Stimulated activated CD8-positive, alpha-beta memory T cell treated with anti-CD3 and anti-CD28 coated beads, Interleukin-15, amount 100 ng/mL, for 48 hours (primary cell): ENCODE data around the gene CHRNG.
A peak's percentile ranks its signal among the peaks of the same experiment; 100 is the strongest.
"Not testable (repeated sequence)": the region's sequence is repeated elsewhere in the genome, so short reads cannot be mapped to it uniquely, and the experiment has no call there.

ENCODE experiments used
- DNase-seq, 2 donors: peaks; one replicate each; pipeline ENCODE4 v3.0.0-alpha.2; 2020; ENCODE audit warnings: low read depth in 2 of 2

Gene CHRNG

DNA sequence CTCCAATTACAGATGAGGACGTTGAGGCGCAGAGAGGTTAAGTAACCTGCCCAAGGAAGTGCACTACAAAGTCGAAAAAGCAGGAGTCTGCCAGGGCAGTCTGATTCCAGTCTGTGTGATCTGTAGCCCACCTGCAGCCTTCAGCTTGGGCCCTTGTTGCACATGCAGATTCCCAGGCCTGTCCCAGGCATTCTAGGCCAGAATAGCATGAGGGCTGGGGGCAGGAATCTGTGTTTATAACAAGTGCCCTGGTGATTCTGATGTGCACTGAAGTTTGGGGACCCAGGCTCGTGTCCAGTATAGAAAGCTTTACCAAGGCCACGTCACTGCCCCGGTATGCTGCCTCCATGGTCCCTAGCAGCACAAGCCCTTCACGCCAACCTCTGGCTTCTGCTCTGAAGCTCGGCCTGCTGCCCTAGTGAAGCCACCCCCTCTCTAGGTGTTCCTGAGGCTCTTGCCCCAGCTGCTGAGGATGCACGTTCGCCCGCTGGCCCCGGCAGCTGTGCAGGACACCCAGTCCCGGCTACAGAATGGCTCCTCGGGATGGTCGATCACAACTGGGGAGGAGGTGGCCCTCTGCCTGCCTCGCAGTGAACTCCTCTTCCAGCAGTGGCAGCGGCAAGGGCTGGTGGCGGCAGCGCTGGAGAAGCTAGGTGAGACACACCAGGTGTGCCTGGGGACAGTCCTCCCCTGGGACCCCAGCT lies 4.6 kb downstream of the CHRNG start:
- no peak for DNase-seq

DNA sequence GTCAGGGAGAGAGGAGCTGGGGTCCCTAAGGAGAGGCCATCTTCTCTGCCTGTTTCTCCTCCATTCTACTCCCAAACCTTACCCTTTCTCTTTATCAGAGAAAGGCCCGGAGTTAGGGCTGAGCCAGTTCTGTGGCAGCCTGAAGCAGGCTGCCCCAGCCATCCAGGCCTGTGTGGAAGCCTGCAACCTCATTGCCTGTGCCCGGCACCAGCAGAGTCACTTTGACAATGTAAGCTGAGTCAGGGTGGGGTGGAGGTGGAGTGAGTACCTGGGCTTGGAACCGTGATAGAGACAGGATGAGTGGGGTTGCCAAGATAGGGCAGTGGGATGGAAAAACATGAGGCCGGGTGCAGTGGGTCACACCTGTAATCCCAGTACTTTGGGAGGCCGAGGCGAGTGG lies 5.2 kb downstream of the CHRNG start:
- no peak for DNase-seq

DNA sequence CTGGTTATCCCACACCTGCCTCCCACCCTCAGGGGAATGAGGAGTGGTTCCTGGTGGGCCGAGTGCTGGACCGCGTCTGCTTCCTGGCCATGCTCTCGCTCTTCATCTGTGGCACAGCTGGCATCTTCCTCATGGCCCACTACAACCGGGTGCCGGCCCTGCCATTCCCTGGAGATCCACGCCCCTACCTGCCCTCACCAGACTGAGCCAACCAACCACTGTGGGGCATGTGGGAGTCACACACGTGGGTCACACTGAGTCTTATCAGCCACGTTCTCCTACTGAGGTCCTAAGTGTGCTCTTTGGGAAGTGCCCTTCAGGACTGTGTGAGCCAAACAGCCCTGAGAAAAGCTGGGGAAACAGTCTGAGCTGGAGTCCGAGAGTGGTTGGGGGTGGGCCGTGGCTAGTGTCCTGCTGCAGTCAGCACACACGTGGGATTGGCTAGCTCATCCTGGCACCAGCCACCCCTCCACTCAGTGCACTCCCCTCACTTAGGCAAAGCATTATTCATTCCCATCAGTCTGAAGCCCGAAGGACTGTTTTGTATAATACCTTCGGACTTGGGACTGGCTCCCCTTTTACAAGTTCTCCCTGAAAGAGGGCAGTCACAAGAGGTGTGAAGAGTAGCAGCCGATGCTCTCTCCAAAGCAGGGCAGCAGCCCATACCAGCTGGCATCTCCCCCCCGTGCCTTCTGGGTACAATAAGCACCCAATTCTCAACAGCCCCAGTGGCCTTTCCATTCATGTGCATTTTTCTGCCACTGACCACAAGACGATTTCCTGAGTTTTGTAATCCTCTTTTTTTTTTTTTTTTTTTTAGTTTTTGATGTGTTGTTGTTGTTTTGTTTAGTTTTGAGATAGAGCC lies 6.3 kb downstream of the CHRNG start:
- no peak for DNase-seq

DNA sequence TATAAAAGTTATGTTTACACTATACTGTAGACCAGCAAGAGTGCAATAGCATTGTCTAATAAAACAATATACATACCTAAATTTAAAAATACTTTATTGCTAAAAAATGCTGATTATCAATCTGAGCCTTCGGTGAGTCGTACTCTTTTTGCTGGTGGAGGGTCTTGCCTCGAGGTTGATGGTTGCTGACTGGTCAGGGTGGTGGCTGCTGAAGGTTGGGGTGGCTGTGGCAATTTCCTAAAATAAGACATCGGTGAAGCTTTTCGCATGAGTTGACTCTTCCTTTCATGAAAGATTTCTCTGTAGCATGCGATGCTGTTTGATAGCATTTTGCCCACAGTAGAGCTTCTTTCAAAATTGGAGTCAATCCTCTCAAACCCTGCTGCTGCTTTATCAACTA lies 8.5 kb downstream of the CHRNG start:
- no peak for DNase-seq

DNA sequence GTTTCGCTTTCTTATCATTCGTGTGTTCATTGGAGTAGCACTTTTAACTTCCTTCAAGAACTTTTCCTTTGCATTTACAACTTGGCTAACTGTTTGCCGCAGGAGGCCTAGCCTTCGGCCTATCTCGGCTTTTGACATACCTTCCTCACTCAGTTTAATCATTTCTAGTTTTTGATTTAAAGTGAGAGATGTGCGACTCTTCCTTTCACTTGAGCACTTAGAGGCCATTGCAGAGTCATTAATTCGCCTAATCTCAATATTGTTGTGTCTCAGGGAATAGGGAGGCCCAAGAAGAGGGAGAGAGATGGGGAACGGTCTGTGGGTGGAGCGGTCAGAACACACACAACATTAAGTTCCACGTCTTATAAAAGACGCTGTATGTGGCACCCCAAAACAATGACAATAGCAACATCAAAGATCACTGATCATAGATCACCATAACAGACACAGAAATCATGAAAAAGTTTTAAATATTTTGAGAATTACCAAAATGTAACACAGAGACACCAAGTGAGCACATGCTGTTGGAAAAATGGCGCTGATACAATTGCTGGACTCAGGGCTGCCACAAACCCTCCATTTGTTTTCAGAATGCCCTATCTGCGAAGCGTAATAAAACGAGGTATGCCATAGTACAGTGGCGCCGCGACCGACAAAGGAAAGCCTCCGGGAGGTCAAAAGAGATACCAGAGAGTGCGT lies 10.3 kb downstream of the CHRNG start:
- no peak for DNase-seq

DNA sequence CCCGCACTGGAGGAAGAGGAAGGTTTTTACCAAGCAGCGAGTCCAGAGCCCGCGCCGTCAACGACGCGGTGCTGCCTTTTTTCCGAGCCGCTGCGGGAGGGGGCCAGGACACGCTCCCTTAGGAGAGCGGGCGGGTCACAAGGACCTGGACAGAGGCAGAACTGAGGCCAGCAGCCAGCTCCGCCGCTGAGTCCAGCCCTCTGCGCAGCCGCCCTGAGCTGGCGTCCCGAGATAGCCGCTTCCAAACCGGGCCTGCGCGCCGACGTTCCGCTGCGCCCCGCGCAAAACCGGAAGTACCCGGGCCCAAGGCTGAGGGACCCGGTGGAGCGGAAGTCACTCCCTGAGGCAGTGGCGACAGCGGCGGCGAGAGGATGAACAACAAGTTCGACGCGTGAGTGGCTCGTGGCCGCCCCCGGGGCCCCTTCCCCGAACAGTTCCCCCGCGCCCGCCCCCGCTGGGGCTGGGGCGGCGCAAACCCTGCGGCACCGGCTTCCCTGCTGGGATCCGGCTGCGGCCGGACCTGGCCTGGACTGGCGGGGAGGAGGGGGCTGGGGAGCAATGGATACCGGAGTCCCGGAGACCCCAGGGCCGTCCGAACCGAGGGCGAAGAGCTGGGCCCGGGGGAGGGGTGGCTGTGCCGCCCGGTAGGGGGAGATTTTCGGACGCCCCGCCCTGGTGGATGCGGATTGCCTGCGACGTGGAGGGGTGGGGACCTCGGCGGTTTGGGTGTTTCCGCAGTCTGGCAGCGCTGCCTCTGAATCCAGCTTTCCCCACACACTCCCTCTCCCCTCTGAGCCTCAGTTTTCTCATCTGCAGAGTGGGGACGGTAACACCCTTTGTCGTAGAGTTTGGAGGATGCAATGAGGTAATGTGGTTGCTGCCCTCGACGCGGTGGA lies 11.1 kb downstream of the CHRNG start, which contains the start of the genes EIF4E2 and TIGD1:
EIF4E2 (plus strand) TSS at position 336 of the 896 bp plus-strand sequence; CDS start at position 372, 36 bp downstream.
TIGD1 (minus strand) TSS at position 204 of the 896 bp plus-strand sequence. CDS start 675 bp downstream, outside the sequence.
- DNase-seq = peak; percentile 86 to 90

DNA sequence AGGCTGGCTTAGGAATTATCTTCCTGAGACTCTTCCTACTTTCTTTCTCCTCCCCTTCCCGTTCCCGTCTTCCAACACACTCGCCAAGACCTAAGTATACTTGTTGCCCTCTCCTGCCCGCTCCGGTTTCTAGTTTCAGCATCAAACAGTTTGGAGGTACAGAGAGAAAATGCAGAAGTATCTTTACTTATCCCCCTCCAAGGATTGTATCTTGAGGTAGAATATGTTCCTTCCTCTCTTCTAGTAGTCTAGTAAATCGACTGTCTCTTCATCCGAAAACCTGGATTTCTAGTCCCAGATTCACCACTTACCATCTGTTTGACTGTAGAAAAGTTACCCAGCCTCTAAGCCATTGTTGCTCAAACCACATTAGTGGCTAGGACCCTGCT lies 11.8 kb downstream of the CHRNG start:
- DNase-seq = no peak

DNA sequence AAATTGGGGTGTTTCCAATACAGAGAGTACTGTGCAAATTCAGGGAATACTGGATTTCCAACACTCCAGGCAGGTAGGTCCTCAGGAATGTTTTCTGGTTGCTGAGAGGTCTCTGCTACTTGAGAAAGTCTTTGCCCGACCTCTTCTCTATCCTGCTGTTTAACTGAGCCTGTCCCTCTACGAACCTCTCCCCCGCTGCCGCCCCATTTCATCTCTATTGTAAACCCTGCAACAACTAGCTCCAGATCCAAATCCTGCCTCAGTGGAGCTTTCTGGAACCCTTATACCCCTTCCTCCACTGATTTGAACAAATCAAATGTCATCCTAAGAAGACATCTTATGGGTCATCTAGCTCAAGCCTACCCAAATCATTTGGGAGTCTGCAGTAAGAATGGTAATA lies 12.3 kb downstream of the CHRNG start:
- DNase-seq = no peak

DNA sequence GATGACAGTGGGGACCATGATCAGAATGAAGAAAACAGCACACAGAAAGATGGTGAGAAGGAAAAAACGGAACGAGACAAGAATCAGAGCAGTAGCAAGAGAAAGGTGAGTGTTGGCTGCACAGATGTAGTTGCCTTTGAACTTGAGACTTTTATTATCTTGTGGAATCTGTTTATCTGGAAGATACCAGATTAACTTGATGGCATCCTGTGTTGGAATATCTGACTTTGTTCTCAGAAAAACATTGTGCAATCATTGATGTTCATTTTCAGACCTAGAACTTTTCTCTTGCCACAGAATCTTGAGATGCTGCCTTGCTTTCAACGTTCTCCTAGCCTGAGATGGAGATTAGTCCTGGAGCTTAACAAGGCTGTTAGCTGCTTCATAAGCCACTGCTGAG lies 16.9 kb downstream of the CHRNG start:
- no peak for DNase-seq

DNA sequence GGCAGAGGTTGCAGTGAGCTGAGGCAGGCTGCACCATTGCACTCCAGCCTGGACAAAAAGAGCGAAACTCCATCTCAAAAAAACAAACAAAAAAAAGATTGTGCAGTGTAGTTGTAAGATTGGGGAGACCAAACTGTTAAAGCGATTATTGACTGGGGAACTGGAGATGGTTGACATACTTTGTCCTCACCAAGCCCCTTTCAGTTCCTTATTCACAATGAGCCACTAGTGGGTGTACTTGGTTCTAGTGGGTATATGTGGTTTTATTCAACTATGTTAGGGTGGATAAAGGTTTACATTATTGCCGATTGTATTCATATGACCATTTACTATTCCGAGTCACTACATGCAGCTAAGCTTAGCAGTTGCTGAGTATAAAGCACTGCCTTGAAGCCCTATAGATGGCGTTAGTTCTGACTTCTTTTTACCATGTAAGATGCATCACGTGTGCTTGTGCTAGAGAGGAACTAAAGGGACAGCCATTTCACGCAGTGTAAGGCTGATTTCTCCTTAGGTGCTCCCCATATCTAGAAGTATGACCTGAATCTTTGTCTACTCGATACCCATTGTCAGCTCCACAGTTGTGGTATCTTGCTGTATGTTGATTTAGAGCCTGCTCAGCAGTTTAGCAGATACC lies 23.1 kb downstream of the CHRNG start:
- DNase-seq = no peak

DNA sequence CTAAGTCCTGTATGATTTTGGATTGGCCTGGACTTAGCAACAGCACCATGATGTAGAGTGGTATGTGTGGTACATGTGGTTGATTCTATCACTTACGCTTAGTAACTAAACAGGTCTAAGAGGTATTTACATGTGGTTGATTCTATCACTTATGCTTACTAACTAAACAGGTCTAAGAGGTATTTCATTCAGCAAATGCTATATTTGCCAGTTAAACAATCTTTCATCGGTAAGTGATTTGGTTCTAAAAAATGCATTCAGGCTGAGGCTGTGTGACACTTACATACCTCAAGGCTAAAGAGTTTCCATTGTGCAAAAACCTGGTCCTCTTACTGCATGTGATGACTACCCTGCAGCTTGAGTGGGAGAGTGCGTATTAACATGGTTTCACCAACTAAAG lies 24.1 kb downstream of the CHRNG start:
- no peak for DNase-seq

DNA sequence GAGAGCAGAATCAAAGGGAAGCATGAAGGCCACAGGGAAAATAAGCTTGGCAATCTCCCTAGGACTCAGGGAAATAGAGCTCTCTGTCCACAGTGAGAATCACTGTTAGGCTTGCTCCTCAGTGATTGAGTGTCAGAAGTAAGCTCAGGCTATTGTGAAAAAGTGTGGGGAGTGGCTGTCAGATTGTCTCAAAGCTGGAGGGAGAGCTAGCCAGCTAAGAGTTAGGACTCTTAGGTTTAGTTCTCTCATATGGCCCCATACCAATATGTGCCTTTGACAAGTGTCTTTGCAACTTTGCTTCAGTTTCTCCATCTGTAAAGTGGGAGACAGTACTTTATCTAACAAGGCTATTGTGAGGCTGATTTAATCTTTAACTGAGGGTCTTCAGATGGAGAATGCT lies 28.2 kb downstream of the CHRNG start:
- DNase-seq = no peak

DNA sequence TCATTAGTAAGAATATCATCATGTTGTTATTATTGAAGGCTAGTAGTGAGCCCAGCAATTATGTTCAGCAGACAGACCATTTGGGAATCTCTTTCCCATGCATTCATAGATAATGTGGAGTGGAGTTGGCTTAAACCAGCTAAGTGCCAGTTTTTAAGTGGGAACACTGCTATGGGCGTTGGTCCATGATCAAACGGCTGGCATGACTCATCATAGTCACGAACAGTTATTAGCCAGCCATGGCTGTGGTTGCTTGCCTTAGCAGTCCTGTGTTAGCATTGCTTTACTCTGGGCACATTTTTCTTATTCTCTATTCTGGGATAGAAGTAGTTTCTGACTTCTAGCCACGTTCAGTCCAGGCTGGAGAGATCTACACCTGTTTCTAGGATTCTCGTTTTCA lies 28.7 kb downstream of the CHRNG start:
- no peak for DNase-seq

DNA sequence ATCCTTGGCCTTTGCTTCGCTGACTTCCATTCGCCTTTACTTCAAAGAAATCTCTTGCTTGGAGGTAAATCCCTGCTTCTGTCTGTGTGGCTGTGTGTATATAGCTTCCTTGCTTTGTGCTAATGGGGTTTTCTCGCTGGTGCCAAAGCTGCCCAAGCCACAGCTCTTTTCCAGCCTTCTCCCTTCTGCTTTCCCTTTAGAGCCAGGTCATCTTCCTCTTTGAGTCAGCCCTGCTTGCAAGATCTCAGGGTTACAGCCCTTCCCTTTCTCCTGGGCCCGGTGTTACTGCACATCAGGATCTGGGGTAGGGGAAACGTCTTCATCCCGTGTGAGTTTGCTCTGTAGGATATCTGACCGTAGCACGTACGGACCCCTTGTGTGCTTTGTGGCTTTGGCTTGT lies 30.0 kb downstream of the CHRNG start:
- no peak for DNase-seq

DNA sequence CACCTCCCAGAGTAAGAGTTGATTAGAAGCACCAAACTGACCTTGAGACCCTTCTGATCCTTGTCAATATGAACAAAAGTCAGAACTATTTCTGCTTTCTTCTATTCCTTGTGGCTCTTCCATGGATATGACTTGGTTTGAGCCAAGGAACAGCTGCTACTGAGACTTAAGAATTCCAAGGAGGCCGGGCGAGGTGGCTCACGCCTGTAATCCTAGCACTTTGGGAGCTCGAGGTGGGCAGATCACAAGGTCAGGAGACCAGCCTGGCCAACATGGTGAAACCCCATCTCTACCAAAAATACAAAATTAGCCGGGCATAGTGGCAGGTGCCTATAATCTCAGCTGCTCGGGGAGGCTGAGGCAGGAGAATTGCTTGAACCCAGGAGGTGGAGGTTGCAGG lies 31.0 kb downstream of the CHRNG start:
- DNase-seq = not testable (repeated sequence)

DNA sequence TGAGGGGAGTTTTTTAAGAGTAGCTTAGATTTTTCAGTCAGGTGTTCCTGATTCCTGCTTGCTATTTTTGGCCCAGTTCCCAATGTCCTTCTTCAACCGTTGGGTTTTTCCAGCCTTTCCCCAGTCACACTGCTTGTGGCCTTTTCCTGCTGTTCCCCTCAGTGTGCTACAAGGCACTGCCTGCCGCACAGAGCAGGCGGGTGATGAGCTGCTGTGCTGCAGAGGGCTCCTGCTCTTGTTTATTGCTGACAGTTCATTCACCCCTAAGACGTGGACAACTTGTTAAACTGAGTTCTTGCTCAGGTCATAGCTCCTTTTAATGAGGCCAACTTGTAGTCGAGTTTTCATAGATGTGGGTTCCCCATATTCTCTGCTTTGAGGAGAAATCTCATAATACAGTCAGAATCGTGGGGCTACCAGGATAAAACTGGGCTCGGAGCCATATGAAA lies 31.6 kb downstream of the CHRNG start:
- DNase-seq = no peak

DNA sequence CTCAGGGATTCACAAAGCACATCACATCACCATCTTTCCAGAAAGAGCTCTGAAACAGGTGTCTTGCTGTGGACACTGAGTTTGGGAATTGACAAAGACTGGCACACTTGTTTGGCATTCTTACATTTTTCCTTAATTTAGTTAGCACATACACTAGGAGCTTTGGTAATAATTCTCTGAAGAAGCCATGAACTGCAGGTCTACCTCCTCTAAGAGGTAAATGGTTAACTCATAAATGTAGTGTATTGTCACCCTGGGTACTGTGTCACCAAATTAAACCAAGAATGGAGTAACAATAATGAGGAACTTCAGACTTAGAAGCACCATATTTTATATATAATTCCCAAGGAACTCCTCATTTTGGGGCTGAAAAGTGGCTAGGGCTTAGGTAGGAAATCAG lies 33.5 kb downstream of the CHRNG start:
- no peak for DNase-seq

DNA sequence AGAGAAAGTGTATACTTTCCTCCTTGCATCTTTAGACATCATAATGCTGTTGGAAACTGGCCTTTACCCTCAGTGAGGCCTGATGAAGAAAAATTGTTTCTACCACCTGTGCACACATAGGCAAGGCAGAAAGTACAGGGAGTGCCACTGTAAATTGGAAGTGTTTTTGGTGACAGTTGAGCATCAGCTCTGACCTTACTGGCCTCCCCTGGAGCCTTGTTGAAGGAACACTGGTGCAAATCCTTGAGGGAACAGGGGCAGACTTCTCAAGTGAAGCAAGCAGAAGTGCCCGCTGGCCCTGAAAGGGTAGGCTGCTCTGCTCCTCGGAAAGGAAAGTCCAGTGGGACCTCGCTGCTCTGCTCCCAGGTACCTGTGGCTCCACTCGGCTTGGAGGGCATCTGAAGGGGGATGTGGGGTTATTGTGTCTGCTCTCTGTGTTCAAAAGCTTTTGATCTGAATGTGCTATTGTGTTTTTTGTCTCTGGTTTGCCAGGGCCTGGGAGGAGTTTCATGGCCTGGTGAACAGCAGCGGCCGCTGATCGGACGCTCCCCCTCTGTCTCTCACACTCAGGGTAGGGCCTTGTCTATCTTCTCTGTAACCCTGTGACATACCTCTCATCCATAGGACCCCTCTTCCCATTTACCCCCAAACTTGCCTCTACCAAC lies 34.4 kb downstream of the CHRNG start:
- no peak for DNase-seq

DNA sequence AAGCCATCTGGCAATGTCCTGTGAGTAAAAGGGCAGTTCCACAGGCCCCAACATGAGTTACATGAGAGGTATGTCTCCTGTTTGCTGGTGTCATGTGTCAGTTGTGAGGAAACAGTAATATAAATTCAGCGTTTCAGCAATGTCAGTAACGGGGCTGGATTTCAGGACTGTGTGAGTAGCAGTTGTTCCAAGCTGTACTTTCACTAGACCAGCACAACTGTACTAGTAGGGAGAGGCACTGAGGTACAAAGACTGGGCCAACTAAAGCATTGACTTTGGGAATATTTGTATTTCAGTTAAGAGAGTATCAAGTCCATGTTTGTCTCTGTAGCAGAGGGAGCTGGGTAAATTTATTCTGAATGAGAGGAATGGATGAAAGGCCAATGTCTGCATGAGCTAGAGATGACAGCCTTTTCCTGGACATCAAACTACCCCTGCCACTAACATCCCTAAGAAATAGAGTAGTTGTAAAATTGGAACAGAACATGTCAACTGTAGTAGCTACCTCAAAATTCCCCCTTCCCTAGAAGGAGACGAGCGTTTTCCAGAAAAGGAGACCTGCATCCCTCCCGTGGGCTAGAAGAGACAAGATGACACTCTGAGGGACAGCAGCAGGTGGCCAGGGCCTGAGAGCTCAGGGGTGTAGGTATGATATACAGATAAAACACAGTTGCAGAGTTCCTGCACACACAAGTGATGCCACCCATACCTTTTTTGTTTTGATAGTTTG lies 35.3 kb downstream of the CHRNG start:
- DNase-seq = no peak

DNA sequence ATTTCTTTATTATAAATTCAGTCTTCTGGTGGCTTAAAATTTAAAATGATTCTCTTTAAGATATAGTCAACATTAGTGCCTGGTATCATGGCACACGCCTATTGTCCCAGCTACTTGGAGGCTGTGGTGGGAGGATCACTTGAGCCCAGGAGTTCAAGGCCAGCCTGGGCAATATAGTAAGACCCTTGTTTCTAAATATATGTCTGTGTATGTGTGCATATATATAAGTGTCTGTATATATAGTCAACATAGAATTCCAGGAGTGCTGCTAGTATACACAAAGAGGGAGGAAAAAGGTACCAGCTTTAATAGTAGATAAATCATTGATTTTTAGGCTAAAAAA lies 35.9 kb downstream of the CHRNG start:
- no peak for DNase-seq
